ENCODE measurements around the gene MMGT1.

Gene MMGT1

DNA sequence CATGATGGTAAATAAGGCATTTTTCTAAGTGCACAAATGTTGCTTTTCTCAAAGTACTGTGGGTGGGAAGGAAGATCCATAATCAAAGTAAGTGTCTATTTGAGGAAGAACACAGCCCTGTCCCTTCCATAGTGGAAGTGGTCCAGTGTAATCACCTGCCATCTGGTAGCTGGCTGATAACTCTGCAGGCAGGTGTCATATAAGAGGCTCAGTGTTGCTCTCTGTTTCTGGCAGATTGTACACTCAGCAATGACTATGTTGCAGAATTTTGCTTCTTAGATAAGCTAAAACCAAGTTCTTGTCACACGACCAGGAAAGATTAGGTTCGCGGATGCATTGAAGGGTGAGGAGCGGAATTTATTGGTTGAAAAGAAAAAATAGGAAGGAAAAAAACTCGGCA is 59.4 kb downstream of the MMGT1 start:
- TF ChIP-seq TAF1 (IDR thresholded peaks at IDR 0.05; ENCODE audit: borderline replicate concordance, low read depth, low read length) = no peak
- no peak for TF ChIP-seq POLR2A (IDR thresholded peaks at IDR 0.05; ENCODE audit: low read depth, low read length)
- no peak for TF ChIP-seq POLR2AphosphoS5 (IDR thresholded peaks at IDR 0.05; ENCODE audit: low read depth, low read length)
- DNase-seq (ENCODE audit: insufficient read length) (no peak), FAIRE-seq (no peak)

Data from GM12892 (cell line).